H1 (cell line): ENCODE data around the gene SPATA32. TPM values are rescaled to one million over a fixed set of nuclear protein-coding genes. Genes with fewer than 3 reads are reported as not detected.

ENCODE experiments used
- CTCF ChIA-PET: fragments of 300-600 bp; sonication (Branson Sonifier 250); formaldehyde crosslinking; loops from one replicate; lab custom pipeline; 2021; ENCODE audit not compliant: partially characterized antibody; lab: Charles Lee
- POLR2A ChIA-PET: fragments of 300-600 bp; sonication (Branson Sonifier 250); formaldehyde crosslinking; loops from one replicate; lab custom pipeline; 2021; ENCODE audit warnings: inconsistent platforms; ENCODE audit not compliant: partially characterized antibody; lab: Charles Lee
- DNase-seq, 2 experiments: peaks; one replicate each; pipeline versions ENCODE4 v3.0.0 to v3.0.0-alpha.2; 2010 to 2022; ENCODE audit warnings: low spot score in 2 of 2, low read depth in 1 of 2, mixed read lengths in 1 of 2
- FAIRE-seq: peaks from 2 replicates; lab custom pipeline; 2011; peaks lifted over from hg19 to GRCh38; lab: Jason Lieb, UNC
- H2AFZ ChIP-seq: 2 replicates; pipeline ENCODE4 v1.8.1; 2012; ENCODE audit warnings: low read length, inconsistent platforms
- H2AK5ac ChIP-seq: 2 replicates; pipeline ENCODE4 v1.6.1; 2013; ENCODE audit warnings: low read depth, low read length
- H2BK120ac ChIP-seq: replicated peaks from 2 replicates; pipeline ENCODE3; 2013; ENCODE audit warnings: low read depth, low read length, inconsistent platforms
- H2BK12ac ChIP-seq: 2 replicates; pipeline ENCODE4 v1.6.1; 2013; ENCODE audit warnings: low read depth, low read length
- H2BK15ac ChIP-seq: 2 replicates; pipeline ENCODE4 v1.6.1; 2013; ENCODE audit warnings: low read length
- H2BK20ac ChIP-seq: 2 replicates; pipeline ENCODE4 v1.6.1; 2013; ENCODE audit warnings: low read length
- H2BK5ac ChIP-seq: 2 replicates; pipeline ENCODE4 v1.6.1; 2013; ENCODE audit warnings: low read depth, low read length
- H3K14ac ChIP-seq: 2 replicates; pipeline ENCODE4 v1.6.1; 2013; ENCODE audit warnings: inconsistent platforms; ENCODE audit not compliant: insufficient read length
- H3K18ac ChIP-seq: 2 replicates; pipeline ENCODE4 v1.6.1; 2013; ENCODE audit warnings: low read length; ENCODE audit errors: extremely low read depth
- H3K23ac ChIP-seq: 2 replicates; pipeline ENCODE4 v1.6.1; 2013; ENCODE audit warnings: inconsistent platforms; ENCODE audit not compliant: insufficient read length
- H3K23me2 ChIP-seq: 2 replicates; pipeline ENCODE4 v1.6.1; 2013; ENCODE audit warnings: low read depth, low read length
- H3K27ac ChIP-seq: 2 replicates; pipeline ENCODE4 v1.6.1; 2011; ENCODE audit warnings: low read depth, low read length, inconsistent platforms
- H3K27me3 ChIP-seq, 4 experiments: replicated peaks in 1 of 4; 1 replicate in 1 of 4; 2 replicates in 3 of 4; pipeline versions ENCODE4 v1.6.1 to v1.8.1; 2011 to 2013; ENCODE audit warnings: low read length in 3 of 4, mild to moderate bottlenecking in 3 of 4, inconsistent platforms in 2 of 4, mixed read lengths in 2 of 4, moderate library complexity in 1 of 4; ENCODE audit not compliant: control insufficient read depth in 3 of 4, insufficient read depth in 3 of 4; ENCODE audit errors: extremely low read depth in 1 of 4
- H3K36me3 ChIP-seq, 4 experiments: 2 replicates each; pipeline versions ENCODE4 v1.6.1 to v1.8.1; 2011 to 2013; ENCODE audit warnings: mild to moderate bottlenecking in 4 of 4, low read length in 3 of 4, moderate library complexity in 2 of 4, control low read depth in 1 of 4, inconsistent platforms in 1 of 4; ENCODE audit not compliant: insufficient read depth in 4 of 4, control insufficient read depth in 2 of 4
- H3K4ac ChIP-seq: replicated peaks from 2 replicates; pipeline ENCODE3; 2013; ENCODE audit warnings: low read length, low read depth, mixed read lengths, inconsistent platforms; ENCODE audit not compliant: insufficient read length
- H3K4me1 ChIP-seq, 4 experiments: replicated peaks in 1 of 4; 1 replicate in 1 of 4; 2 replicates in 3 of 4; pipeline versions ENCODE4 v1.6.1 to v1.8.1; 2011 to 2013; ENCODE audit warnings: low read length in 3 of 4, inconsistent platforms in 2 of 4, mixed read lengths in 1 of 4; ENCODE audit not compliant: insufficient read depth in 4 of 4, control insufficient read depth in 3 of 4
- H3K4me2 ChIP-seq, 2 experiments: 2 replicates each; pipeline versions ENCODE4 v1.6.1 to v1.8.1; 2011 to 2013; ENCODE audit warnings: low read depth in 2 of 2, low read length in 2 of 2, control low read depth in 1 of 2, inconsistent platforms in 1 of 2, mild to moderate bottlenecking in 1 of 2; ENCODE audit not compliant: insufficient read depth in 1 of 2
- H3K4me3 ChIP-seq, 4 experiments: fragments of 200-600, 300-600 bp in 1 of 4; sonication (generic), shearing (Covaris generic), sonication (Bioruptor Twin) in 1 of 4; 2 replicates each; pipeline versions ENCODE4 v1.5.1 to v1.8.1; 2011 to 2016; ENCODE audit warnings: low read length in 4 of 4, low read depth in 3 of 4, control low read depth in 2 of 4, inconsistent platforms in 2 of 4, mild to moderate bottlenecking in 2 of 4, mixed read lengths in 1 of 4, moderate library complexity in 1 of 4; ENCODE audit not compliant: insufficient read depth in 2 of 4; ENCODE audit errors: extremely low read depth in 1 of 4
- H3K56ac ChIP-seq: replicated peaks from 2 replicates; pipeline ENCODE3; 2013; ENCODE audit warnings: low read depth, mild to moderate bottlenecking, mixed read lengths, low read length, inconsistent platforms; ENCODE audit not compliant: insufficient read length
- H3K79me1 ChIP-seq: 2 replicates; pipeline ENCODE4 v1.6.1; 2013; ENCODE audit warnings: low read depth, low read length, control low read depth
- H3K79me2 ChIP-seq, 2 experiments: 2 replicates each; pipeline versions ENCODE4 v1.6.1 to v1.8.1; 2012 to 2013; ENCODE audit warnings: low read length in 2 of 2, mild to moderate bottlenecking in 2 of 2, inconsistent platforms in 1 of 2; ENCODE audit not compliant: insufficient read depth in 2 of 2, control insufficient read depth in 1 of 2
- H3K9ac ChIP-seq, 4 experiments: replicated peaks in 1 of 4; 1 replicate in 1 of 4; 2 replicates in 3 of 4; pipeline versions ENCODE4 v1.6.1 to v1.8.1; 2011 to 2013; ENCODE audit warnings: low read depth in 3 of 4, low read length in 3 of 4, control low read depth in 2 of 4, mild to moderate bottlenecking in 2 of 4, moderate library complexity in 2 of 4, inconsistent platforms in 1 of 4; ENCODE audit errors: extremely low read depth in 1 of 4
- H3K9me3 ChIP-seq, 2 experiments: 2 replicates each; pipeline versions ENCODE4 v1.6.1 to v1.8.1; 2012 to 2013; ENCODE audit warnings: mild to moderate bottlenecking in 2 of 2, moderate library complexity in 2 of 2, control low read depth in 1 of 2, inconsistent platforms in 1 of 2, low read depth in 1 of 2, low read length in 1 of 2, mixed read lengths in 1 of 2; ENCODE audit not compliant: insufficient read depth in 2 of 2
- H4K20me1 ChIP-seq, 2 experiments: replicated peaks in 1 of 2; 2 replicates each; pipeline versions ENCODE3 to v1.8.1; 2011 to 2013; ENCODE audit warnings: inconsistent platforms in 2 of 2, low read length in 2 of 2, mild to moderate bottlenecking in 1 of 2; ENCODE audit not compliant: insufficient read depth in 2 of 2, control insufficient read depth in 1 of 2
- H4K5ac ChIP-seq: 2 replicates; pipeline ENCODE4 v1.6.1; 2013; ENCODE audit warnings: low read length, low read depth, mixed read lengths, inconsistent platforms; ENCODE audit not compliant: insufficient read length
- H4K8ac ChIP-seq: 2 replicates; pipeline ENCODE4 v1.8.0; 2013; ENCODE audit warnings: mild to moderate bottlenecking, moderate library complexity, low read length, inconsistent platforms; ENCODE audit not compliant: insufficient read depth; ENCODE audit errors: extremely low read depth
- H4K91ac ChIP-seq: replicated peaks from 2 replicates; pipeline ENCODE3; 2013; ENCODE audit warnings: low read length, mixed read lengths, inconsistent platforms; ENCODE audit not compliant: insufficient read length
- ATF3 ChIP-seq: IDR thresholded peaks from 2 replicates; pipeline ENCODE4 v1.6.1; 2011; ENCODE audit warnings: low read depth, mild to moderate bottlenecking, low read length; ENCODE audit not compliant: insufficient read depth
- MAX ChIP-seq: IDR thresholded peaks from 2 replicates; pipeline ENCODE4 v1.6.1; 2012; ENCODE audit warnings: inconsistent platforms
- NANOG ChIP-seq: IDR thresholded peaks from 2 replicates; pipeline ENCODE4 v1.6.1; 2011; ENCODE audit warnings: low read length, low read depth, mild to moderate bottlenecking, inconsistent platforms; ENCODE audit not compliant: insufficient read depth, poor library complexity, severe bottlenecking
- YY1 ChIP-seq: IDR thresholded peaks from 2 replicates; pipeline ENCODE4 v1.6.1; 2011; ENCODE audit warnings: low read depth, mild to moderate bottlenecking, low read length
- ZNF274 ChIP-seq: IDR thresholded peaks from 2 replicates; pipeline ENCODE4 v1.7.0; 2012; ENCODE audit warnings: low read length, borderline replicate concordance; ENCODE audit errors: extremely low read depth
- WGBS, 2 experiments: shearing (Covaris generic) in 1 of 2; methylation state at CpG; one replicate each; pipeline versions ENCODE4 v1.1.6 to v1.1.7; 2013 to 2015; ENCODE audit warnings: low lambda C conversion rate in 2 of 2, mixed read lengths in 2 of 2, inconsistent platforms in 1 of 2, low coverage in 1 of 2, missing lambda C conversion rate in 1 of 2; ENCODE audit not compliant: insufficient replicate concordance in 2 of 2, insufficient coverage in 1 of 2, insufficient read length in 1 of 2; ENCODE audit errors: extremely low coverage in 1 of 2, missing lambda C conversion rate in 1 of 2; 5-methylcytosine and 5-hydroxymethylcytosine counted together
- polyA plus RNA-seq, 7 experiments: library from polyadenylated mRNA; depleted of rRNA in 3 of 7; stranded (reverse) in 5 of 7; unstranded in 2 of 7; fragments of >200 nt in 5 of 7; fragments of 200-250 nt in 2 of 7; gene quantifications; 1 replicate in 5 of 7; 2 replicates in 1 of 7; 4 replicates in 1 of 7; pipeline versions ENCODE4 v1.2.1 to v1.2.3, GENCODE V29; 2011 to 2013; ENCODE audit warnings: missing spikeins in 2 of 7, mixed read lengths in 2 of 7
- total RNA-seq: library from RNA; stranded (reverse); fragmentation: NEBNext Ultra II Directional; extraction: Animal tissue kit (Norgen Biotek cat#: 25700); gene quantifications from 2 replicates; pipeline ENCODE4 v1.2.1, GENCODE V29; 2021

The SPATA32 gene
- total and polyA plus RNA-seq, 2 of the 8 experiments (the other 6 are each of a cell fraction or from before 2014, with no cell fraction given): 0.24 TPM; not detected in 1

GRCh38 chr17:45233423-45233924 lies 28.4 kb downstream of the SPATA32 start:
- CTCF ChIA-PET: interaction anchor here (0.5 to 22.1 kb wide), 6 partner anchors 11 to 160 kb away, joined by 3 to 362 read pairs (median 112); partner anchors contain the start of gene FMNL1
- H2AK5ac ChIP-seq: no peak overlapping the region
- H3K9ac ChIP-seq: no peak overlapping the region
- H2AFZ ChIP-seq: no peak overlapping the region
- POLR2A ChIA-PET: interaction anchor here (1.1 kb wide), 1 partner anchor 11 kb away, joined by 3 read pairs; the partner anchor contains the start of gene FMNL1
- no peak overlapping the region for H3K4me2 ChIP-seq
- WGBS, 2 experiments: 90% methylated on average over 8 of the region's 8 CpGs; no CpG with 5 or more reads in 1 of the 2 experiments
- H4K91ac ChIP-seq: no peak overlapping the region
- H3K23ac ChIP-seq: no peak overlapping the region
- H2BK15ac ChIP-seq: no peak overlapping the region
- H3K27me3 ChIP-seq: peaks cover 0 to 13% (median 2%) of the 10 kb centered on the region in 4 experiments; a peak in 4 of 7 replicates
- no peaks in the 10 kb centered on the region for H3K36me3 ChIP-seq
- H3K9me3 ChIP-seq: no peaks in the 10 kb centered on the region
- no peak overlapping the region for H3K4me3 ChIP-seq
- peaks cover 0 to 3% of the 10 kb centered on the region in 2 experiments for H4K20me1 ChIP-seq
- H3K4me1 ChIP-seq: peaks cover 6 to 26% (median 14%) of the 10 kb centered on the region in 4 experiments
- H3K79me2 ChIP-seq: no peaks in the 10 kb centered on the region
- no peak overlapping the region for H2BK12ac ChIP-seq
- H4K5ac ChIP-seq: no peak overlapping the region
- H2BK120ac ChIP-seq: no peak overlapping the region
- H2BK5ac ChIP-seq: no peak overlapping the region
- H4K8ac ChIP-seq: peak overlapping the region; percentile 25; the same call in 1 of the 2 replicates
- H3K23me2 ChIP-seq: no peaks in the 10 kb centered on the region
- H3K79me1 ChIP-seq: no peaks in the 10 kb centered on the region
- no peak overlapping the region for H3K14ac ChIP-seq
- no peak overlapping the region for H3K56ac ChIP-seq
- DNase-seq (no peak), FAIRE-seq (no peak)
- no peak overlapping the region for H2BK20ac ChIP-seq
- no peak overlapping the region for H3K27ac ChIP-seq
- H3K18ac ChIP-seq: no peak overlapping the region
- H3K4ac ChIP-seq: no peak overlapping the region
- TF ChIP-seq ATF3 (no peak), ZNF274 (no peak), MAX (no peak), NANOG (no peak), YY1 (no peak)
